Body of pancreas (tissue), 4 donors: ENCODE measurements around the gene MCRIP1. TPM values are rescaled to one million over a fixed set of nuclear protein-coding genes. Genes with fewer than 3 reads are reported as not detected.
A peak's percentile ranks its signal among the peaks of the same experiment; 100 is the strongest.

ENCODE experiments used
- ATAC-seq: fragments of 150-250 bp; one replicate; pipeline ENCODE4 v1.9.1; 2016
- DNase-seq, 4 donors: peaks; one replicate each; pipeline ENCODE4 v3.0.0-alpha.2; 2019
- H3K27ac ChIP-seq, 4 donors: fragments of 200-600 bp; sonication (generic); 1 replicate in 3 of 4; 2 replicates in 1 of 4; pipeline versions ENCODE4 v1.5.1 to v1.6.1; 2016 to 2019; ENCODE audit warnings: mild to moderate bottlenecking in 1 of 4, mixed read lengths in 1 of 4, moderate library complexity in 1 of 4
- H3K27me3 ChIP-seq, 2 donors: fragments of 200-600 bp; sonication (generic); one replicate each; pipeline ENCODE4 v1.6.0; 2016; ENCODE audit warnings: mild to moderate bottlenecking in 1 of 2
- H3K36me3 ChIP-seq, 2 donors: fragments of 200-600 bp; sonication (generic); replicated peaks in 1 of 2; 2 replicates each; pipeline ENCODE4 v1.5.1; 2016; ENCODE audit warnings: low read depth in 2 of 2; ENCODE audit not compliant: insufficient read depth in 1 of 2
- H3K4me1 ChIP-seq: fragments of 200-600 bp; sonication (generic); one replicate; pipeline ENCODE4 v1.6.0; 2016
- H3K4me3 ChIP-seq, 2 donors: fragments of 200-600 bp; sonication (generic); 1 replicate in 1 of 2; 2 replicates in 1 of 2; pipeline ENCODE4 v1.5.1; 2016 to 2019
- H3K9me3 ChIP-seq, 3 donors: fragments of 200-600 bp; sonication (generic); 1 replicate in 2 of 3; 2 replicates in 1 of 3; pipeline ENCODE4 v1.5.1; 2016
- POLR2A ChIP-seq, 3 donors: fragments of 450-650 bp; IDR thresholded peaks; one replicate each; pipeline ENCODE4 v1.6.1; 2016; ENCODE audit warnings: antibody characterized with exemption in 3 of 3, mild to moderate bottlenecking in 2 of 3
- WGBS, 2 donors: methylation state at CpG; one replicate each; pipeline ENCODE4 v1.1.5; 2017; 5-methylcytosine and 5-hydroxymethylcytosine counted together
- intact Hi-C: fragments of 100-400 bp; cut with DNase I; formaldehyde crosslinking; loops from one replicate; pipeline ENCODE4 v1.15.1; 2023
- total RNA-seq, 2 donors: library from RNA; depleted of rRNA; stranded (reverse); fragments of >200 nt; gene quantifications; one replicate each; pipeline ENCODE4 v1.1.0, GENCODE V29; 2016
- TF ChIP-seq, protein P1 (sequence below), 7 experiments: fragments of 450-650 bp in 4 of 7; fragments of 200-600 bp in 3 of 7; sonication (generic) in 3 of 7; IDR thresholded peaks; one replicate each; pipeline ENCODE4 v1.5.1; 2016 to 2019; ENCODE audit warnings: antibody characterized with exemption in 7 of 7

Gene MCRIP1
- total RNA-seq, 2 donors from 2014 or later: 46.1 to 65.6 TPM

DNA sequence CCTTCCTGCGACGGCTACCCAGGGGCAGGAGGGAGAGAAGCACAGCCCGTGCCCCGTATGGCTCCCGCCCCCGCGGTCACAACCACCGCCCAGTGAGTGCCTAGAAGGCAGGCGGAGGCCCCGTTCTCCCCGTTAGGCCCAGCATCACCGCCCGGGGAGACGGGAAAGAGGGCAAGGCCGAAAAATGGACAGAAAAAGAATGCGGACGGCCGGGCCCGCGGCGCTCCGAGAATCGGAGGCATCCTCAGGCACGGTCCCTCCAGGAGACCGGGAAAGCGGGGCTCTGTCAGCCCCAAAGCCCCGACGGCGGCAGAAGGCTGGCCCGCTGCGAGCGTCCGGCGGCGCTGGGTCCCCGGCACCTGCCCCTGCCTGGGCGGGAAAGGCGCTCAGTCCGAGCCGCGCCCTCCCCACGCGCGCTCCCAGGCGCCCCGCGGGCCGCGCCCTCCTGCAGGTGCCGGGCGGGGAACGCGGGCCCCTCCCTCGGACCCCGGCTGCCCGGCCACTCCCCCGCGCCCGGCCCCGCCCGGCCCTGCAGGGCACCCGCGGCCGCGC is 407 bp downstream of the MCRIP1 start:
- peak in 1 of 4 donors; percentile 42 for DNase-seq
- intact Hi-C loops: no loop called here
- WGBS, 2 donors: 0 to 5% methylated on average over 4 to 41 of the region's 65 CpGs
- H3K27me3 ChIP-seq: no peaks in the 10 kb centered on the region
- TF ChIP-seq, protein P1, sequence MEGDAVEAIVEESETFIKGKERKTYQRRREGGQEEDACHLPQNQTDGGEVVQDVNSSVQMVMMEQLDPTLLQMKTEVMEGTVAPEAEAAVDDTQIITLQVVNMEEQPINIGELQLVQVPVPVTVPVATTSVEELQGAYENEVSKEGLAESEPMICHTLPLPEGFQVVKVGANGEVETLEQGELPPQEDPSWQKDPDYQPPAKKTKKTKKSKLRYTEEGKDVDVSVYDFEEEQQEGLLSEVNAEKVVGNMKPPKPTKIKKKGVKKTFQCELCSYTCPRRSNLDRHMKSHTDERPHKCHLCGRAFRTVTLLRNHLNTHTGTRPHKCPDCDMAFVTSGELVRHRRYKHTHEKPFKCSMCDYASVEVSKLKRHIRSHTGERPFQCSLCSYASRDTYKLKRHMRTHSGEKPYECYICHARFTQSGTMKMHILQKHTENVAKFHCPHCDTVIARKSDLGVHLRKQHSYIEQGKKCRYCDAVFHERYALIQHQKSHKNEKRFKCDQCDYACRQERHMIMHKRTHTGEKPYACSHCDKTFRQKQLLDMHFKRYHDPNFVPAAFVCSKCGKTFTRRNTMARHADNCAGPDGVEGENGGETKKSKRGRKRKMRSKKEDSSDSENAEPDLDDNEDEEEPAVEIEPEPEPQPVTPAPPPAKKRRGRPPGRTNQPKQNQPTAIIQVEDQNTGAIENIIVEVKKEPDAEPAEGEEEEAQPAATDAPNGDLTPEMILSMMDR (IDR thresholded peaks at IDR 0.05): no peak
- TF ChIP-seq POLR2A (IDR thresholded peaks at IDR 0.05): no peak
- peak overlapping the region; percentile 50 to 61 for H3K4me3 ChIP-seq
- no peaks in the 10 kb centered on the region for H3K9me3 ChIP-seq
- peaks cover 37% of the 10 kb centered on the region for H3K4me1 ChIP-seq
- H3K36me3 ChIP-seq: no peaks in the 10 kb centered on the region
- peak overlapping the region; percentile 59 to 90 (median 78) for H3K27ac ChIP-seq
- peak; percentile 16 for ATAC-seq

DNA sequence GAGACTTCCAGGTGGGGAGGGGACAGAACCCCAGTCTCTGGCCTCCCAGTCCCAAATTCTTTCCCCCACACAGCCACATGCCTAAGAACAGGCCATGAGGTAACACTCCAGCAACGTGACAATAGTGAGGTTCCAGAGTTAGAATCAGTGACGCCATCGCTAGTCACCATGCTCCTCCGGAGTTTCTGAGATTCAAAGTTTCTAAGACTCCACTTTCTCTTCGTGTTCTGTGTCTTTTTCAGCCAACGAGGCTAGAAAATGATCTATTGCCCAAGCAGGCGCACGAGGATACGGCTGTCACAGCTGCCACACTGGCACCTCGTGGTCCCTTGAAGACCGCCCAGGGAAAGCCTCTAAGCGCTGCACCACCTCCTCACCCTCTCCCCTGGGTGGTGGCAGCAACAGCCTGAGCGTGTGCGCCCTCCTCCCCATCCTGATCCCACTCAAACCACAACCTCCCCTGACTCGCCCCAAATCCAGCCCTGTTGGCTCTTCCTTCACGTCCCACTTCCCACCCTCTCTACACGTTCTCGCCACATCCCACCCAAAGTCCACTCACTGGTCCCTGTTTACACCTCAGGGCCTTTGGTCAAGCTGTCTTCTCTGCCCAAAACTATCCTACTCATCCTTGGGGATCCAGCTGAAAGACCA is 1.0 kb downstream of the MCRIP1 start:
- intact Hi-C loops: no loop called here

DNA sequence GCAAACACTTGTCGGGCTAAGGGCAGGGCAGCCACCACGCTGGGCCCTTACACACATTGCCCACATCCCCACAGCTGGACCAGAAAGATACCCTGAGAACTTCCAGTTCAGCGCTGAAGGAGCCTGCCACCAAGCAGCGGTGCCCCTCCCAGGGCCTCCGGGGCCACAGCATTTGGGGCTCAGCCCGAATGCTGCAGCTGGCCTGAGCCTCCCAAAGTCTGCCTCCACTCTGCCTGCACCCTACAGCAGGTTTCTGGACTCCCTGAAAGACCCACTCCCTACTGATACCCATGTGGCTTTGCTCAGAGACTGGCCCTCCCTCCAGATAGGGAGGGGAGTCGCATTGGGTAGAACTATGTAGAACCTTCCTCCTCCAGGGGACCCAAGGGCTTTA is 1.5 kb downstream of the MCRIP1 start:
- peaks cover 37% of the 10 kb centered on the region for H3K4me1 ChIP-seq
- H3K27me3 ChIP-seq: no peaks in the 10 kb centered on the region
- WGBS, 2 donors: 64 to 85% methylated on average over 3 to 7 of the region's 7 CpGs
- intact Hi-C loops: no loop called here
- H3K4me3 ChIP-seq: no peak overlapping the region
- H3K9me3 ChIP-seq: no peaks in the 10 kb centered on the region
- ATAC-seq: no peak
- peak overlapping the region in 3 of 4 donors; percentile 74 to 90 (median 83) for H3K27ac ChIP-seq
- no peak for TF ChIP-seq POLR2A (IDR thresholded peaks at IDR 0.05)
- TF ChIP-seq, protein P1 (IDR thresholded peaks at IDR 0.05): no peak
- no peaks in the 10 kb centered on the region for H3K36me3 ChIP-seq
- no peak for DNase-seq

More for the DNA sequence above, 1.0 kb downstream of the MCRIP1 start:
- Histone ChIP-seq H3K9me3 (no peaks in the 10 kb centered on the region), H3K36me3 (no peaks in the 10 kb centered on the region), H3K27me3 (no peaks in the 10 kb centered on the region), H3K4me3 (peak overlapping the region; percentile 50 to 61), H3K27ac (peak overlapping the region; percentile 59 to 90 (median 78)), H3K4me1 (peaks cover 37% of the 10 kb centered on the region)
- ATAC-seq (peak; percentile 12), DNase-seq (peak in 3 of 4 donors; percentile 51 to 56 (median 52))
- TF ChIP-seq, protein P1 (IDR thresholded peaks at IDR 0.05): no peak
- no peak for TF ChIP-seq POLR2A (IDR thresholded peaks at IDR 0.05)
- 24 to 28% methylated on average over 17 to 18 of the region's 18 CpGs for WGBS, 2 donors

DNA sequence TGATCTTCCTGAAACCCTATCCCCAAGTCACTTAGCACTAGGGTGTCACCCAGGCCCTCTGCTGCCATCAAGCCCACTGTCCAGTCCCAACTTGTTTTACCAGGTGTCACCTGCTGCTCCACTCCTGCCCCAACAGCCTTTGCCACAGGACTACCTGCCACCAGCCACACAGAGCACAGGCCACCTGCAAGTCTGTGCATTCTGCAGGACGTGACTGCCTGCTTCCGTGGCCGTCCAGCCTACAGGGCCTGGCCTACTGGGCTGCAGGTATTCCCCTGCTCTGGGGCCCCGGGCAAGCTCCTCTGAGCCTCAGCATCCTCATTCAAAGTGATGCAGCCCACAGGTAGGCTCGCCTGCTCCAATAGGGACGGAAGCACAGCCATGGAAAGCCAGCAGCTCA is 3.2 kb downstream of the MCRIP1 start:
- Histone ChIP-seq H3K27ac (no peak overlapping the region), H3K9me3 (no peaks in the 10 kb centered on the region), H3K4me1 (peaks cover 37% of the 10 kb centered on the region), H3K4me3 (no peak overlapping the region), H3K36me3 (no peaks in the 10 kb centered on the region), H3K27me3 (no peaks in the 10 kb centered on the region)
- TF ChIP-seq, protein P1 (IDR thresholded peaks at IDR 0.05): no peak
- no peak for TF ChIP-seq POLR2A (IDR thresholded peaks at IDR 0.05)
- DNase-seq: no peak
- no peak for ATAC-seq
- WGBS, 2 donors: 83 to 89% methylated on average over 3 to 5 of the region's 6 CpGs
- intact Hi-C loops: no loop called here
